Umbilical cord (tissue), 2 donors: ENCODE data around the gene SIGLEC10. TPM values are rescaled to one million over a fixed set of nuclear protein-coding genes. Genes with fewer than 3 reads are reported as not detected.
A peak's percentile ranks its signal among the peaks of the same experiment; 100 is the strongest.
"Not testable (repeated sequence)": the region's sequence is repeated elsewhere in the genome, so short reads cannot be mapped to it uniquely, and the experiment has no call there.

Experiments used
- DNase-seq: peaks from one replicate; pipeline ENCODE4 v3.0.0-alpha.2; 2015; ENCODE audit warnings: low spot score
- total RNA-seq: library from RNA; depleted of rRNA; stranded (reverse); fragments of >200 nt; gene quantifications from one replicate; pipeline ENCODE4 v1.2.3, GENCODE V29; 2014; ENCODE audit warnings: low replicate concordance; ENCODE audit not compliant: insufficient read depth

Gene SIGLEC10
- total RNA-seq, 1 donor from 2014 or later, result 5.1 TPM

GRCh38 chr19:51440846-51441409, 23.5 kb upstream of the SIGLEC10 start:
- DNase-seq, result no peak

GRCh38 chr19:51440052-51440451, 22.6 kb upstream of the SIGLEC10 start:
- no peak for DNase-seq

- DNase-seq, result no peak
Observed at GRCh38 chr19:51439021-51439465, 21.6 kb upstream of the SIGLEC10 start.

- no peak for DNase-seq
Observed at GRCh38 chr19:51434456-51434855, 17.0 kb upstream of the SIGLEC10 start.

- no peak for DNase-seq
Observed at GRCh38 chr19:51433043-51433442, 15.6 kb upstream of the SIGLEC10 start.

- no peak for DNase-seq
Observed at GRCh38 chr19:51431124-51431523, 13.7 kb upstream of the SIGLEC10 start.

- DNase-seq, result no peak
Observed at GRCh38 chr19:51430221-51430620, 12.8 kb upstream of the SIGLEC10 start.

GRCh38 chr19:51427201-51427600, 9.8 kb upstream of the SIGLEC10 start:
- DNase-seq, result no peak

GRCh38 chr19:51422053-51422448, 4.6 kb upstream of the SIGLEC10 start:
- DNase-seq, result peak; percentile 78

GRCh38 chr19:51421229-51422052, 4.0 kb upstream of the SIGLEC10 start:
- DNase-seq, result no peak

GRCh38 chr19:51420511-51420910, 3.1 kb upstream of the SIGLEC10 start:
- DNase-seq, result not testable (repeated sequence)

GRCh38 chr19:51418707-51419106, 1.3 kb upstream of the SIGLEC10 start:
- DNase-seq, result no peak

- DNase-seq, result no peak
Observed at GRCh38 chr19:51417810-51418157, 342 bp upstream of the SIGLEC10 start.

- not testable (repeated sequence) for DNase-seq
Observed at GRCh38 chr19:51416422-51416821, 1.0 kb downstream of the SIGLEC10 start.

- no peak for DNase-seq
Observed at GRCh38 chr19:51415187-51415586, 2.3 kb downstream of the SIGLEC10 start.

GRCh38 chr19:51410950-51411748, 6.3 kb downstream of the SIGLEC10 start:
- DNase-seq, result no peak

GRCh38 chr19:51407511-51408131, 9.8 kb downstream of the SIGLEC10 start:
- no peak for DNase-seq

GRCh38 chr19:51402117-51402516, 15.3 kb downstream of the SIGLEC10 start:
- no peak for DNase-seq

GRCh38 chr19:51399936-51400335, 17.5 kb downstream of the SIGLEC10 start:
- DNase-seq, result not testable (repeated sequence)

GRCh38 chr19:51399231-51399630, 18.2 kb downstream of the SIGLEC10 start:
- no peak for DNase-seq

GRCh38 chr19:51398096-51398704, 19.2 kb downstream of the SIGLEC10 start:
- DNase-seq, result peak; percentile 28
